SK-N-MC (cell line): ENCODE data around the gene NXN.

Experiments
- EZH2 ChIP-seq: fragments of 200-600 bp; sonication (generic); IDR thresholded peaks from one replicate; pipeline ENCODE4 v1.6.1; 2017; ENCODE audit warnings: antibody characterized with exemption
- FOXP2 ChIP-seq: optimal IDR thresholded peaks from 2 replicates; pipeline ENCODE3; 2011; ENCODE audit warnings: mild to moderate bottlenecking, moderate library complexity; ENCODE audit not compliant: insufficient read depth; ENCODE audit errors: extremely low read length, control extremely low read depth
- POLR2AphosphoS5 ChIP-seq: IDR thresholded peaks from 2 replicates; pipeline ENCODE4 v1.6.1; 2012; ENCODE audit warnings: mild to moderate bottlenecking, low read depth, low read length, borderline replicate concordance

DNA sequence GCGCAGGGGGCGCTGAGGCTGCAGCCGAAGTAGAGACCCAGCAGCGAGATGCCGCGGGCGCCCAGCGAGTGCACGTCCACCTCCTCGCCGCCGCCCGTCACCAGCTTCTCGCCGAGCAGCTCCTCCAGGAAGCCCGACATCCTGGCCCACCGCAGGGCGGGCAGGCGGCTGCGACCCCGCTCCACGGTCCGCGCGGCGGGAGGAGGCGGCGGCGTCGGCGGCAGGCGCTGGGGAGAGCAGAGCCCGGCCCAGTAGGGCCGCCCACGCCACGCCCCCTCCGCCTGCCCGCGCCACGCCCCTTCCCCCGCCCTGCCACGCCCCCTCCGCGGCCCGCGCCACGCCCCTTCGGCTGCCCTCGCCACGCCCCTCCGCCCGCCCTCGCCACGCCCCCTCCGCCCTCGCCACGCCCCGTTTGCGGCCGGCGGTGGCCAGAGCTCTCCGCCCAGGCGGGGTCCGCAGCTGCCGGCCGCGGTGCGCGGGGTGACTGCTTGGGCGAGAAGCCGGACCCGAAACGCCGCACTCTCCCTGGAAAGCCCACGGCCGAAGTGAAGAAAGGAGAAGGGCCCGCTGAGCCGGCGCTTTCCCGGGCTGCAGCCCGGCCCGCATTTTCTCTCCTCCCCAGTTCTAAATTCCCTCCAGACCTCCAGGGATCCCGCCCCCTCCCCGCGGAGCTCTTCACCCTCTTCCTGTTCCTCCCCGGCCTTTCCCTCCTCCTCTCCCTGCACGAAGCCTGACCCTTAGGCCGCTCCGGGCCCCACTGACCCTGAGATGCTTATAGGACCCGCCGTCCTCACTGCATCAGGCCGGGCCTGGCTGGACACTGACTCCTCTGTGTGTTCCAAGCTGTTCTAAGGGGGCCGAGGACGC, at the start of gene NXN:
- TF ChIP-seq POLR2AphosphoS5 (peak; percentile 60; the same call in 1 of the 2 replicates), EZH2 (no peak), FOXP2 (no peak)
